H1 (cell line): ENCODE data around the gene TNS1.
A peak's percentile ranks its signal among the peaks of the same experiment; 100 is the strongest.

ENCODE experiments used
- ATF2 ChIP-seq: IDR thresholded peaks from 2 replicates; pipeline ENCODE4 v1.6.1; 2012; ENCODE audit warnings: low read length, inconsistent platforms
- CHD1 ChIP-seq: IDR thresholded peaks from 2 replicates; pipeline ENCODE4 v1.6.1; 2012; ENCODE audit warnings: low read depth, low read length, improper control_type of control experiment
- CTCF ChIP-seq, 3 experiments: IDR thresholded peaks; 1 replicate in 2 of 3; 2 replicates in 1 of 3; pipeline versions ENCODE4 v1.5.1 to v1.6.1; 2011; ENCODE audit warnings: low read length in 3 of 3, mild to moderate bottlenecking in 3 of 3, inconsistent platforms in 2 of 3, low read depth in 1 of 3, moderate library complexity in 1 of 3; ENCODE audit not compliant: insufficient read depth in 1 of 3; ENCODE audit errors: control extremely low read depth in 1 of 3
- EP300 ChIP-seq, 2 experiments: IDR thresholded peaks; 1 replicate in 1 of 2; 2 replicates in 1 of 2; pipeline ENCODE4 v1.6.1; 2011 to 2012; ENCODE audit warnings: low read depth in 2 of 2, low read length in 2 of 2, mild to moderate bottlenecking in 2 of 2, borderline replicate concordance in 1 of 2, inconsistent platforms in 1 of 2, moderate library complexity in 1 of 2
- NRF1 ChIP-seq: IDR thresholded peaks from 2 replicates; pipeline ENCODE4 v1.6.1; 2011; ENCODE audit warnings: mild to moderate bottlenecking, low read depth, low read length, improper control_type of control experiment
- PHF8 ChIP-seq: fragments of 200-600 bp; sonication (generic); conservative IDR thresholded peaks from 2 replicates; pipeline ENCODE4 v1.7.1; 2012; ENCODE audit warnings: low read depth, mild to moderate bottlenecking, inconsistent platforms, low read length, moderate library complexity
- POLR2A ChIP-seq, 2 experiments: IDR thresholded peaks; 1 replicate in 1 of 2; 2 replicates in 1 of 2; pipeline ENCODE4 v1.6.1; 2011; ENCODE audit warnings: low read depth in 2 of 2, low read length in 2 of 2, mild to moderate bottlenecking in 2 of 2; ENCODE audit errors: control extremely low read depth in 1 of 2
- TAF1 ChIP-seq: IDR thresholded peaks from 2 replicates; pipeline ENCODE4 v1.6.1; 2011; ENCODE audit warnings: mild to moderate bottlenecking, low read depth, low read length

- no peak for TF ChIP-seq CTCF (IDR thresholded peaks at IDR 0.05; ENCODE audit: control extremely low read depth in 1 of 3, insufficient read depth in 1 of 3, low read depth in 1 of 3, low read length in 3 of 3)
- TF ChIP-seq EP300 (IDR thresholded peaks at IDR 0.05; ENCODE audit: borderline replicate concordance in 1 of 2, low read depth in 2 of 2, low read length in 2 of 2): no peak
- TF ChIP-seq ATF2: no peak
- TF ChIP-seq PHF8: no peak
- 0 out of 3 replicates have a peak, but pooled peaks of 1 of the 2 experiments have one; percentile 17 for TF ChIP-seq POLR2A (IDR thresholded peaks at IDR 0.05; ENCODE audit: control extremely low read depth in 1 of 2, low read depth in 2 of 2, low read length in 2 of 2)
- TF ChIP-seq NRF1: no peak
- no peak for TF ChIP-seq CHD1
- no peak for TF ChIP-seq TAF1
Observed at GRCh38 chr2:217919781-217920351, 82.9 kb downstream of the TNS1 start.
